Adrenal gland (tissue), 12 donors: ENCODE data around the gene MED4. TPM values are rescaled to one million over a fixed set of nuclear protein-coding genes. Genes with fewer than 3 reads are reported as not detected.
"Not testable (repeated sequence)": the region's sequence is repeated elsewhere in the genome, so short reads cannot be mapped to it uniquely, and the experiment has no call there.

Source experiments
- DNase-seq, 7 donors: peaks; one replicate each; pipeline ENCODE4 v3.0.0-alpha.2; 2019 to 2020
- H3K27ac ChIP-seq, 5 donors: fragments of 200-600 bp; sonication (generic) in 4 of 5; 1 replicate in 3 of 5; 2 replicates in 2 of 5; pipeline versions ENCODE4 v1.5.1 to v1.8.0; 2016 to 2020; ENCODE audit warnings: mild to moderate bottlenecking in 1 of 5
- H3K27me3 ChIP-seq: fragments of 200-600 bp; 2 replicates; pipeline ENCODE4 v1.8.0; 2021
- H3K36me3 ChIP-seq, 2 donors: fragments of 200-600 bp; replicated peaks in 1 of 2; 1 replicate in 1 of 2; 2 replicates in 1 of 2; pipeline versions ENCODE4 v1.5.1 to v1.8.0; 2018 to 2022
- H3K4me1 ChIP-seq, 2 donors: fragments of 200-600 bp; replicated peaks in 1 of 2; 1 replicate in 1 of 2; 2 replicates in 1 of 2; pipeline versions ENCODE4 v1.5.1 to v1.8.0; 2018 to 2021
- H3K4me3 ChIP-seq, 4 donors: fragments of 200-600 bp; sonication (generic) in 3 of 4; one replicate each; pipeline ENCODE4 v1.5.1; 2016 to 2018
- H3K9me3 ChIP-seq, 3 donors: fragments of 200-600 bp; sonication (generic) in 1 of 3; replicated peaks in 1 of 3; 1 replicate in 2 of 3; 2 replicates in 1 of 3; pipeline versions ENCODE4 v1.5.1 to v1.8.0; 2016 to 2021
- CTCF ChIP-seq, 6 experiments: fragments of 450-650 bp in 4 of 6; fragments of 200-600 bp in 2 of 6; sonication (generic) in 1 of 6; IDR thresholded peaks; 1 replicate in 5 of 6; 2 replicates in 1 of 6; pipeline versions ENCODE4 v1.5.1 to v1.8.0; 2016 to 2021; ENCODE audit warnings: antibody characterized with exemption in 6 of 6, mild to moderate bottlenecking in 2 of 6, moderate library complexity in 1 of 6
- POLR2A ChIP-seq, 2 donors: fragments of 450-650 bp; IDR thresholded peaks; one replicate each; pipeline ENCODE4 v1.6.1; 2017; ENCODE audit warnings: antibody characterized with exemption in 2 of 2, mild to moderate bottlenecking in 2 of 2, moderate library complexity in 1 of 2
- WGBS, 4 donors: extraction: QIAGEN DNeasy Blood & Tissue Kit in 2 of 4; methylation state at CpG; one replicate each; pipeline versions ENCODE4 v1.1.5 to v1.1.7; 2013 to 2017; 5-methylcytosine and 5-hydroxymethylcytosine counted together
- intact Hi-C, 2 donors: fragments of 100-400 bp; cut with DNase I; formaldehyde crosslinking; loops; one replicate each; pipeline versions ENCODE4 v1.14.1 to v1.15.0; 2022 to 2023
- polyA plus RNA-seq, 3 donors: library from polyadenylated mRNA; stranded (reverse); fragments of 200-250 nt in 2 of 3; fragments of 350-450 nt in 1 of 3; fragmentation: Illumina TruSeq in 1 of 3; extraction: RNeasy Lipid Tissue Mini Kit (QIAGEN cat#74804) in 1 of 3; gene quantifications; one replicate each; pipeline ENCODE4 v1.2.3, GENCODE V29; 2013 to 2014
- total RNA-seq, 9 donors: library from RNA; depleted of rRNA in 4 of 9; stranded (reverse); fragments of >200 nt in 4 of 9; fragments of 120-200 nt in 1 of 9; fragmentation: NEBNext Ultra II Directional in 1 of 9; extraction: Animal tissue kit (Norgen Biotek cat#: 25700) in 1 of 9; gene quantifications; one replicate each; pipeline versions ENCODE4 v1.1.0 to v1.2.4, GENCODE V29; 2013 to 2023
- donor health status: healthy with polysubstance abuse.
- donor health status: Bipolar disorder and iron deficiency.
- donor health status: DM: yes; HTN: yes; CAD: no.
- donor health status: DM: no; HTN: no; CAD: no.
- donor health status: DM: no; HTN: no; CAD: no.
- donor health status: DM: yes; HTN: yes; CAD: no.

Gene MED4
- total and polyA plus RNA-seq, 12 donors = 12.9 to 93.1 (median 36.7) TPM

- Histone ChIP-seq H3K36me3 (peaks cover 0 to 14% of the 10 kb centered on the region in 2 donors), H3K4me3 (no peak overlapping the region), H3K4me1 (no peaks in the 10 kb centered on the region), H3K9me3 (peaks cover 0 to 30% (median 0%) of the 10 kb centered on the region in 3 donors), H3K27ac (no peak overlapping the region), H3K27me3 (no peaks in the 10 kb centered on the region)
- TF ChIP-seq POLR2A (IDR thresholded peaks at IDR 0.05) (no peak), CTCF (IDR thresholded peaks at IDR 0.05) (no peak)
- DNase-seq = no peak
- intact Hi-C loops = no loop called here
Observed at GRCh38 chr13:48068036-48068435, 26.9 kb downstream of the MED4 start.

GRCh38 chr13:48066310-48066989 lies 28.5 kb downstream of the MED4 start:
- 93 to 99% (median 98%) methylated on average over 3 of the region's 3 CpGs for WGBS, 4 donors
- no peak overlapping the region for H3K27ac ChIP-seq
- H3K4me3 ChIP-seq = no peak overlapping the region
- no peaks in the 10 kb centered on the region for H3K36me3 ChIP-seq
- intact Hi-C loops = no loop called here
- no peak for DNase-seq
- no peaks in the 10 kb centered on the region for H3K27me3 ChIP-seq
- peaks cover 0 to 28% (median 0%) of the 10 kb centered on the region in 3 donors for H3K9me3 ChIP-seq
- TF ChIP-seq CTCF (IDR thresholded peaks at IDR 0.05) (no peak), POLR2A (IDR thresholded peaks at IDR 0.05) (no peak)
- H3K4me1 ChIP-seq = no peaks in the 10 kb centered on the region

GRCh38 chr13:48059951-48060350 lies 35.0 kb downstream of the MED4 start:
- H3K27ac ChIP-seq, intact Hi-C loops, H3K36me3 ChIP-seq, H3K4me3 ChIP-seq, H3K4me1 ChIP-seq, H3K27me3 ChIP-seq, H3K9me3 ChIP-seq: not testable (repeated sequence)
- peak in 6 of 7 donors; percentile 37 to 78 (median 54) for DNase-seq
- 28 to 46% (median 32%) methylated on average over 5 of the region's 5 CpGs for WGBS, 4 donors

- WGBS, 4 donors = 87 to 91% (median 89%) methylated on average over 5 to 6 of the region's 6 CpGs
Observed at GRCh38 chr13:48058536-48058935, 36.4 kb downstream of the MED4 start.

GRCh38 chr13:48055712-48056111 lies 39.2 kb downstream of the MED4 start:
- TF ChIP-seq POLR2A (IDR thresholded peaks at IDR 0.05) = no peak
- TF ChIP-seq CTCF (IDR thresholded peaks at IDR 0.05) = no peak
- peaks cover 0 to 9% of the 10 kb centered on the region in 2 donors for H3K36me3 ChIP-seq
- no peak overlapping the region for H3K4me3 ChIP-seq
- intact Hi-C loops = no loop called here
- H3K27me3 ChIP-seq = no peaks in the 10 kb centered on the region
- H3K9me3 ChIP-seq = no peaks in the 10 kb centered on the region
- DNase-seq = no peak
- 87 to 93% (median 89%) methylated on average over 5 of the region's 5 CpGs for WGBS, 4 donors
- H3K4me1 ChIP-seq = no peaks in the 10 kb centered on the region
- H3K27ac ChIP-seq = no peak overlapping the region

More at GRCh38 chr13:48058536-48058935, 36.4 kb downstream of the MED4 start:
- H3K27ac ChIP-seq, intact Hi-C loops, H3K36me3 ChIP-seq, H3K4me1 ChIP-seq, H3K27me3 ChIP-seq, H3K9me3 ChIP-seq, H3K4me3 ChIP-seq: not testable (repeated sequence)
- DNase-seq = peak in 2 of 7 donors; percentile 47 to 63
